HG03469 (cell line): ENCODE results near the gene SCFD2.
"Not testable (repeated sequence)": the region's sequence is repeated elsewhere in the genome, so short reads cannot be mapped to it uniquely, and the experiment has no call there.

Experiments
- ATAC-seq: cut with Tn5 transposase; IDR thresholded peaks from one replicate; pipeline ENCODE4 v1.9.1; 2021; ENCODE audit warnings: mild to moderate bottlenecking, moderate library complexity, moderate number of reproducible peaks; ENCODE audit not compliant: unreplicated experiment

Gene SCFD2

DNA sequence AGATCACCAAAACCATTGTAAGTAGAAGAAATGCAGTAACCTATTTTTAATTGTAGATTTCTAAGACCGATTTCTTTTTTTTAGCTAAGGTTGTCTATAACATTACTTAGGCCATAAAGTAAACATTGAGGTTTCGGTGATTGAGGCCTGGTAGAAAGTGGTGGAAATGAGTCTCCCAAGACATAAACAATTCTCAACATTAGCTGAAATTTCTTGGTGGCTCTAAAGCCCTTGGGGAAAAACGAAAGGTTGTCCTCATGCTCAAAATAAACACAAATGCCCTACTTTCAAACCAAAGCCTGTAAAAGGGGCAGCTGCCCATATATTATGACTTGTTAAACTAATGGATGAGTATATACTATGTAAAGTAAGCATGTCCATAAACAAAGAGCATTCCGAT lies 98.8 kb downstream of the SCFD2 start:
- ATAC-seq, result no peak

- not testable (repeated sequence) for ATAC-seq
Observed at GRCh38 chr4:53255986-53256385, 109.9 kb downstream of the SCFD2 start.

DNA sequence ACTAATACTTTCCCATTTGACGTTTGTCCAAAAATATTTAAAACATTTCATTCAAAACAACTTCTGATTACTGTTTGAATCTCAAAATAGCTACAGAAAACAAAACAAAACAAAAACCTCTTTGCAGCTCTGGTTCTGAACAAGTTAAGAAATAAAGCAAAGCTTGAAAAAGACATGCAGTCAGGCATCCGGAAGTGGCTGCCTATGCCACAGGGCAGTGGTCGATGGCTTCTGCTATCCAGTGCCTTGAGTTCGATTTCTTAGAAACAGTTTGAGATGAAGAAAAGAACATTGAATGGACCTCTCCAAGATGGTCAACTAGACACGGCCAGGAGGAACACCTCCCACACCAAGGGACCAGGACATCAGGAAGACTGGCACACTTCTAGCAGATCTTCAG lies 125.3 kb downstream of the SCFD2 start:
- ATAC-seq, result no peak

GRCh38 chr4:53238352-53238751 lies 127.5 kb downstream of the SCFD2 start:
- ATAC-seq, result not testable (repeated sequence)

- not testable (repeated sequence) for ATAC-seq
Observed at GRCh38 chr4:53237811-53238210, 128.1 kb downstream of the SCFD2 start.

- not testable (repeated sequence) for ATAC-seq
Observed at GRCh38 chr4:53236624-53237023, 129.2 kb downstream of the SCFD2 start.

GRCh38 chr4:53235547-53235946 lies 130.3 kb downstream of the SCFD2 start:
- no peak for ATAC-seq

- no peak for ATAC-seq
Observed at GRCh38 chr4:53234669-53235068, 131.2 kb downstream of the SCFD2 start.

GRCh38 chr4:53234111-53234510 lies 131.8 kb downstream of the SCFD2 start:
- no peak for ATAC-seq

- ATAC-seq, result no peak
Observed at GRCh38 chr4:53233114-53233795, 132.6 kb downstream of the SCFD2 start.

GRCh38 chr4:53232371-53232770 lies 133.5 kb downstream of the SCFD2 start:
- ATAC-seq, result no peak

DNA sequence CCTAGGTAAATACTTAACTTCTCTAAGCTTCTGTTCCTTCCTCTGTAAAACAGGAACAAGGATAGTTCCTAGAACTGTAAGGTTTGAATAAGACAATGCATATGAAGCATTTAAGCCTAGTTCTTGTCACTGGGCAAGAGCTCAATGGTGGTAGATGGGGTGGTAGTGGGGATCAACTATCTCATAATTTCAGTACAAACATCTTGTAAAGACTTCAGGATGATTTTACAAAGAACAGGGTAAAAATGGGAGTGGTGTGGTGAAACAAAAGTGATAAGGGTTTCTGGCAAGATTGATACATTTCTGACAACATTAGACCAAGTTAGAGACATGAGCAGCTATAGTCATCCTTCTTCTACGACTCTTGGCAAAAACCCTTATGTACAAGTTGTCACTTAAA lies 137.8 kb downstream of the SCFD2 start:
- no peak for ATAC-seq

DNA sequence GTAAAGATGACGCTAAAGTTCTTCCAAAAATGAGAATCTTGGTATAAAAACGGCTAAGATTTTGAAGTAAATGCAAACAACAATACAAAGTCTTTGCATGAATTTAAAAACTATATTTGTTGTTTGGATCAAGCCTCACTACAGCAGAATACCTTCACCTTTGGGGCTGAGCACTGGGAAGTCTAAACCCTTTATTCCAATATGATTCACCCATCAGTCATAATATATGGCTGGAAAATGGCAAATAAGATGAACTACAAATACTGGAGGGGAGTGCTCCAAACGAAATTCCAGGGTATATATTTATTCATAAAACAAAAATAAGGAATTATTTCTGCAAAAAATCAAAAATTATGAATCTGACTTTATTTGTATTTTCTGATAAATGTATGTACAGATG lies 138.4 kb downstream of the SCFD2 start:
- no peak for ATAC-seq

DNA sequence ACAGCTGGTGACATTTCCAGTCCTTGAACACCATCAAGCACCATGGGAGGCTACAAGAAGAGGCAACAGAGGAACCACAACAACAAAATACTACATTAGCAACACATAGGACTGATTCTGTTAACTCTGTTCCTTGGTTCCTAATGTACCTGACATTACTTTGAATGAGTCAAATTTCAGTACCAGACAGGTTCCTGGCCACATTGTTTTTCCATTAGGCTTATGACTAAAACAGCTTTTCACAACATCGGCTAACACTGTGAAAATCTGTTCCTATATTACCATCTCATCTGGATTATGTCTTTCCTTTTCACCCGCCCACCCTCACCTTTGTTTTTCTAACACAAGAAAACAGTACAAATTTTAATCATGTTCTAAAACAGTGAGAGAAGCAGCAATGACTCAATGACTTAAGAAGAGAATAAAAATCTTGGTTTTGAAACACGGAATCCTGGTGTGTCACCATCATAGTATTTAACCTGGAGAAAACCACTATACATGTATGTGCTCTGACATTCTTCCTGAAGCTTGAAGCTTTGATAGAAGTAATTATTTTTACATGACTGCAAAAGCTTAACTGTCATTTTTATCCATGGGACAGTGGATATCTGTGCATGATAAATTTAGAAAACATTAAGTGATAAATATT lies 143.9 kb downstream of the SCFD2 start:
- ATAC-seq, result no peak

- not testable (repeated sequence) for ATAC-seq
Observed at GRCh38 chr4:53219148-53219547, 146.7 kb downstream of the SCFD2 start.

DNA sequence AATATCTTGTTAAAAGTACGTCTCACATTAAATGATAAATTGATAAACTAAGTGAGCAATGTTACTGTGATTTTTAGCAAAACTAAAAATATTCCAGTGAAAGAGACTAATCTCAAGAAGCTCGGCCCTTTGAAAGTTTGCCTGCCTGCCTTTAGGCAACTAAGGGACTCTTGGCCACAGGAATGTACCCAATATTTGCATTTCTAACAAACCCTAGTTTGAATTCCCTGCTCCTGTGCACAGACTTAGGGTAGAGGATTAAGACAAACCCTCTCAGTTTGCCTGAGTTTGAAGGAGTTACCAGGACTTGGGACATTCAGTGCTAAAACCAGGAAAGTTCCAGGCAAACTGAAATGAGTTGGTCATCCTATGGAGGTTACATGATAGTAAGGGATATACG lies 157.1 kb downstream of the SCFD2 start:
- no peak for ATAC-seq

GRCh38 chr4:53205970-53206369 lies 159.9 kb downstream of the SCFD2 start:
- ATAC-seq, result no peak

DNA sequence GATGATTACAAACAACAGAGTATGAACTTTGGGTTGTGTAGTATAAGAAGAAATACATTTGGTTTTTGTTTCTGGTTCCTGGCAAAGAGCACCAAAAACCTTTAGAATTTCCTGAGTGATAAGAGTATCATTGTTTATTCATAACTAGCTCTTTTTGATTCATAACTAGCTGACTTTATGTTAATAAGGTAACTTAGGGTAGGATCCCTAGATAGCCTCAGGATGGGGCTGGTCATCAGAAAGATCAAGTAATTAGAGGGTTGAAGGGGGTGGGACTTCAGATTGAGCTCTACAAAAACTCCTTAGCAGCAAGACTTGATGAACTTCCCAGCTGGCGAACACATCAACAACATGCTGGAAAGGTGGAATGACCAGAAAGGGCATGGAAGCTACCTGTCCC lies 166.5 kb downstream of the SCFD2 start:
- no peak for ATAC-seq

GRCh38 chr4:53197772-53198142 lies 168.1 kb downstream of the SCFD2 start:
- ATAC-seq, result no peak

DNA sequence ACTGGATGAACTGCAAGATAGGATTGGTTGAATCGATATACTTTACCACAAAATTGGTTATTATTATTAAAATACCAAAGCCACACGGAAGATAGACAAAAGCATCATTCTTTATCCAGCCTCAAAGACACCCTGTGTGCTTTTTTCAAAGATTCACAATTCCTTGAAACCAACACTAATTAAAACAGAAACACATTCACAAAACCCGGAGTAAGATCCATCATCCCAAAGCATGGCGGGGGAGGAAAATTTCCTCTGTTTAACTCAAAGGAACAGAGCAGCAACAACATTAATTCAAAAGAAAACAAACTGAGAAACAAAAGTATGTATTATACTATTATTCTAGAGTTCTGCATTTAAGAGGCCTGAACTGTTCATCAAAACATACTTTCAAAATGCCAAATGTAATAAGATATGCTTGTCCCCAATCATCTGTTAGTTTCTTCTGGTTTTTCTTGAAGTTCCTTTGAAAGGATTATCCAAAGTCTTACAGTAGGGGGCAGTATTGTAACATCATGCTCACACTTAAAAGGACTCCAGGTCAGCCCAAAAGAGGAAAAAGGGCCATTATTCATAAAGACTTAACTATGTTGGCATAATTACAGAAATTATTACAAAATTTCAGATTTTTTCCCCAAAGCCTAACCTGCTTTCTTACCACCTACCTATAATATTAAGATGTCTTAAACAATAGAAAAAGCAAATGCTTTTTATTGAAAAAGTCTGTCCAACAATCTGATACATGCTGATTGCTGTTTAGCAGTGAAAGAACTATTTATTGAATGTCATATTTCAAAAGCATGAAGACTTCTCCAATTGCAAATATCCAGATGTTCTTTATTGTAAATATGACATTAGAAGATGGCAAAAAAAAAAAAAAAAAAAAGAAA lies 168.7 kb downstream of the SCFD2 start:
- ATAC-seq, result no peak

DNA sequence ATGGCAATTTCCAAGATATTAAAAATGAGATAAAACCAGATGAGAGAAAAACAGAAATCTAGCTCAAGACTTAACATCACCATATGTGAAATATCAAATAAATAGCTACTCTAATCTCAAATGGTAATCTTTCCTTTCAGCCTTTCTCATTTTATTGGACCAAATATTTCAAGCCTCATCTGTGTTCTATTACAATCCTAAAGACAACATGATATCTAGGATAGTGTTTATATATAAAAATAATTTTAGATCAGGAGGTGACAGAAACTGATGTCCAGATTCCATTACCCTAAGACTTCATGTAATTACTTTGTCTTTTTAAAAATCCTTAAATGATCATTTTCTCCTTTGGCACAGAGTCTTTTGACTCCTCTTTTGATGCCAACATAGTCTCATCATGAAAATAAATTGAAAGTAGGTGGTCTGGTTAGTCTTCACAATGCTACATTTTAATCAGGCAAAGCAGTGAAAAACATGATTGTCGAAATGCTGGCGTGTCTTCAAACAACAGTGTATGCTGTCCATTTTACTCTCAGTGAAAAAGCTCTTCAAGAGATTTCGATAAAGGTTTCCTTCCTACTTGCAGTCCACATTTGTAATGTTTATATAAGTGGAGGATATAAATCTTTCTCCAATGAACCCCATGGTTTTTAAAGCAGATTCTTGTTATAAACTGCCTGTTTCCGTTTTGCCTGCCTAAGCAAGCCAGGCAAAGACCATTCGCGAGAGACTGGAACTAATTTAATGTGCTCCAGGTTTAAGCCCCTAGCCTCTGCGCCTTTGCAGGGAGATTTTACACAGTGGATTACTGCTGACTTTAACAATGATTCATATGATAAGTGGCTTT lies 169.8 kb downstream of the SCFD2 start:
- ATAC-seq, result no peak
